NCI-H146 (cell line): ENCODE measurements around the gene ADORA1.
A peak's percentile ranks its signal among the peaks of the same experiment; 100 is the strongest.

ENCODE experiments used
- DNase-seq: peaks from one replicate; lab custom pipeline; 2025; lab: John Stamatoyannopoulos, UW

ADORA1 gene

GRCh38 chr1:203095061-203095690 is 32.4 kb upstream of the ADORA1 start:
- DNase-seq = no peak

GRCh38 chr1:203096566-203096965 is 31.0 kb upstream of the ADORA1 start:
- DNase-seq = no peak

- DNase-seq = no peak
Measured at GRCh38 chr1:203097001-203097400, 30.5 kb upstream of the ADORA1 start.

DNA sequence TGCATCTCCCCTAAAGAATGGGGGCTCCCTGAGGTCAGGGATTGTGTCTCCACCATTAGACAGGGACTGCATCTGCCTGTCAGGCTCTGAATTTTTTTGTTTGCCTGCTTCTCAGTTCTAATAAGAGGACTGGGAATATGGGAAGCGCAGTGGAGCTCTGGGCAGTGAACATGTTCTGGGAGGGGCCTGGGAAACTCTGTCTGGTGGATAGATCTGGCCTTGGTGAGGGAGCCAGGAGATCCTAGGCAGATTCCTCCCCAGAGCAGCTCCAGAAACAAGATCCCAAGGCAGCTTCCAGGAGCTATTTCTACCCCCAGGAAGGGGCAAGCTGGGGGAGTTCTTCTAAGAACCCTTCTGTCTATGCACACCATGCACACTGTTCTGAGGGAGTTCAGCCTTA is 29.1 kb upstream of the ADORA1 start:
- no peak for DNase-seq

DNA sequence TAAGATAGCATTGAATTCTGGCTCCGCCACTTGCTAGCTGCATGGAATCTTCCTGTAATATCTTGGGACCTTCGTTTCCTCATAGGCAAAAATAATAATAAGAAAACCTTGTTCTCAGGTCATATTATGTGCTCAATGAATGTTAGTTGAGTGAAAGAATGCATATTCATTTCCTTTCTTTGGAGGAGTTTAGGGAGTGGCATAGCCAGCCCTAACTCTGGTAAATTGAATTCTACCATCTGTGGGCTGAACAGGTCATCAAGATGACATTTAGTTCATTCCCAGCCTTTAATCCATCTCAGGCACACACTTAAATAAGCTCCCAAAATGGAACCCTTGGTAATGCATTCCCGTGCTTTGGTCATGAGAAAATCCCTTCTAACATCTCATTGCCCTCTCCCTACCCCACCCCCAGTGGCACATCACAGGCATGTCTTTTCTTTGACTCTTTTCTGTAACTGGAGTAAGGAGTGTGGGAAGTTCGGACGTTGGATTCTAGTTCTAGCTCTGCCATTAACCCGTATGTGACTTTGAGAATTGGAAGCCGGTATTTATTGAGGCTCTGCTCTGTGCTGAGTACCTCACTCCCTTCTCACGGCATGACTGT is 28.5 kb upstream of the ADORA1 start:
- DNase-seq = no peak

GRCh38 chr1:203099805-203100515 is 27.6 kb upstream of the ADORA1 start:
- DNase-seq = no peak

- DNase-seq = no peak
Measured at GRCh38 chr1:203100516-203100869, 27.0 kb upstream of the ADORA1 start.

DNA sequence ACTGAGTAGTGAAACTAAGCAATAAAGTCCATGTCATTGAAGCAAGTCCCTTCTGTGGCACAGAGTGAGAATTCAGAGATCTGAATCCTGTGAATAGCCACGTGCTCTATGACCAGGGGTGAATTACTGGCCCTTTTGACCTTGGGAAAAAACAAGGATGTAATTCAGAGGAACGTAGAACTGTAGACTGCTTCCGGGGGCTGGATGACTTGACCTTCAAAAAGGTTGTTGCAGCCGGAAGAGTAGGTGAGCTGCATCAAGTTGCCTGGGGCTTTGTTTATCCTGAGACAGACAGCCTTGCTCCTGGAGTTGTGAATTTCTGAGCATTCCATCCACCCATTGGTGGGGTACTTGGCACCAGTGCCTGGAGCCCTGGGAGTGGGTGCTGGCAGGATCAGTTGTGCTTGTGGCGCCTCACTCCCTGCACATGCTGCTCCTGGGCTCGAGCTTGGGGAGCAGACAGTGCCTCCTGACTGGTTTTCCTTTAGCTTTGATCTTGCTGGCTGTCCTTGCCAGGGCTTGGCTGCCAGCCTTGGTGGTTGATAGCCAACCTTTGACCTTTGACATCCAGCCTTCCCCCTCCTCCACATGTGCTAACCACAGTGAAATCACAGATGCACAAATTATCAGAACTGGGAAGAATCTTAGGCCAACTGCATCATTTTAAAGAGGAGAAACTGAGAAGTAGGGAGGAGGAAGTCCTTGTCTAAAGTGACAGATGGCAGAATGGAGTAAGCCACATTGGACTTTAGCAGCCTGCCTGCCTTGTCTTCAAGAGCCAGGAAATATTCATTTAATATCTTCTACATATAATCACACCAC is 25.5 kb upstream of the ADORA1 start:
- no peak for DNase-seq

GRCh38 chr1:203103216-203103615 is 24.3 kb upstream of the ADORA1 start:
- no peak for DNase-seq

- DNase-seq = no peak
Measured at GRCh38 chr1:203103829-203104495, 23.6 kb upstream of the ADORA1 start.

DNA sequence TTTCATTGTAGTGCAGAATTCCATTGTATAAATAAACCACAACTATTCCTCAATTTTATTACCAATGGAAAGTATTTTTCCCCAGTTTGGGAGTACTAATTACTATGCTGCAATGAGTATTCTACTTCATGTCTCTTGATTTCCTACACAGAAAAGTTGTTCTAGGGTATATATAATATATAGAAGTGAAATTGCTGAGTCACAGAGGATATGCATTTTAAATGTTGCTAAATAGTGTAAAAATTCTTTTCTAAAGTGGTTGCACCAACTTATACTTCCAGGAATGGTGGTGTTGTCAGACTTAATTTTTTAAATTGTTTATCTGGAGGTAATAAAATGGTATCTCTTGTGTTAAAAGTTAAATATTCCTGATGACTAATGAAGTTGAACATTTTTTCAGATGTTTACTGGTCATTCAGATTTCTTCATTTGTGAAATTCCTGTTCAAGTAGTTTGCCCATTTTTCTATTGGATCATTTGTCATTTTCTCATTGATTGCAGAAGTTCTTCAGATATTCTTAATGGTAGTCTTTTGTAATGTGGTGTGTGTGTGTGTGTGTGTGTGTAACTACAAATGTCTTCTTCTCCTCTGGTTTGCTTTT is 22.6 kb upstream of the ADORA1 start:
- DNase-seq = no peak

DNA sequence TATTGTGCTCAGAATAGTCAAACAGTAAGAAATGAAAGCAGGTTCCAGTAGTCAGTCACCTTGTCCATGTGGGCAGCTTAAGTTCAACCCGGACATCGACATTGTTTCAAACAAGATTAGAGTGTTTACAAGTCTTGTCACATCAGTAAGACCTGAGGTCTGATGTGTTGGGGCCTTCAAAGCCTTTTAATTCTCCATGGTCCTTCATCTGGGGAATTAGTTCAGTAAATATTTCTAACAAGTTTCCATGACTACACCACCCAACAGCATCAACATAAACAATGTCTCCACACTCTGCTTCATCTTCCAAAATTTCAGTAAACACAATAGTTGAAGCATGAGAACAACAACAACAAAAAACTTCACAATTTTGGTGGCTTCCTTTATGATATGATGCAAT is 15.1 kb upstream of the ADORA1 start:
- DNase-seq = no peak

DNA sequence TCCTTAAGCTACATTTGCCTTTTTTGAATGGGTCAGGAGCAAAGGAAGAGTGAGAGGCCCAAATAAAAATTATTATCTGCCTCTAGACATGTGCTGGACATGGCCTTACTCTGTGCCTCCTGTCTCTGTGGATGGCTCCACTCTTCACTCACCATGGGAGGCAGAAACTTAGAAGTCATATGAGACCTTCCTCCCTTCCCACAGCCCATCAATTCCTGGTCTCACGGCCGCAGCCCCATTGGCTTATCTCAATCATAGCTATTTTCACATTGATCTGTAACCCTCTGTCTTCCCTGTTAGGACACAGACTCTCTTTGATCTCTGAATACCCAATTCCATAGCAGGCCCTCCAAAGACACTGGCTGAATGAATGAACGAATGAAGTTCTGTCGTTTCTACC is 14.2 kb upstream of the ADORA1 start:
- DNase-seq = no peak

DNA sequence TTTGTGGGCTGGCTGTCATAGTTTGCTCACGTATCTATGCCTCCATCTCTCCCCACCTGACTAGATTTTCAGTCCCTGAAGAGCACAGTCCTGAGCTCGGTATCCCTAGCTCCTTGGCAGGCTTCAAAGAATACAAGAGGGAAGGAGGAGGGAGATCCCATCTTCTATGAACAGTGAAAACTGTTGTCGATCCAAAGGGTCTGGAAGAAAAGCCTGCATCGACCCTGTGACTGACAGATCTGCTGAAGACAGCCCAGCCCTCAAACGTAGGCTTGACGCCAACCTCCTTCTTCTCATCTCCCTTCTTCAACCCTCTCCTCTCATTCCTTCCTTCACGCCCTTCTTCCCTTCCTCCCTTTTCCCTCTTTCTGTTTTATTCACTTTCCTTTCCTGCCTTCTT is 13.3 kb upstream of the ADORA1 start:
- DNase-seq = no peak

DNA sequence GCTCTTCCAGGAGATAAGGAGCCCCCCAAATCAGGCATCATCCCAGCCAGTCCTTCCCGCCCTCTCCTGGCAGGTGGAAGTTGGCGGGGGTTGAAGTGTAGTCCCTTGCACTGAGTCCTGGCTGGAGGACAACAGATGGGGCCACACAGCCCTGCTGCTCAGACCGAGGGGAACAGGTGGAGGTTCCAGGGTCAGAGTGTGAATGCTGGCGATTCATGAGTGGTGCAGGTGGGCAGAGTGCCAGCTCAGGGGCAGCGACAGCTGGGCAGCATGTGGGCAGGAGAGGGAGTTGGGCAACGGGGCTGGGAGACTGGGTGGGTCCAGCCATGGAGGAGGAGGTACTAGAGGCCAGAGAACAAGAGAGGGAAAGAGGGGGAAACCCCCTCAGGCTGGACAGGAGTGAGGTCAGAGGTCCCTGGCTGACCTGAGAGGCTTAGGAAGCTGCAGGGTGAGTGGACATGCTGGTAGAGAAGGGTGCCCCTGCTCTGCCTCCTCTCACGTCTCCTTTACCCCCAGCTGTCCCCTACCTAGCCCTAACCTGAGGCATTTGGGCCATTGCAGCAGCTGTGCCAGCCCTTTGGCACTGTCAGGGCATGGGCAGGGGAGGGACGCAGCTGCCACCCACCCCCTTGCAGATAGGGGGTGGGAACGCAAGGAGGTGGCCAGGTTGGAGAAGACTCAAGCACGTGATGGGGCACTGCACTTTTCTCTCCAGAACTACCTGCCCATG is 11.3 kb upstream of the ADORA1 start:
- no peak for DNase-seq

GRCh38 chr1:203117611-203118575 is 9.6 kb upstream of the ADORA1 start:
- peak; percentile 86 for DNase-seq

DNA sequence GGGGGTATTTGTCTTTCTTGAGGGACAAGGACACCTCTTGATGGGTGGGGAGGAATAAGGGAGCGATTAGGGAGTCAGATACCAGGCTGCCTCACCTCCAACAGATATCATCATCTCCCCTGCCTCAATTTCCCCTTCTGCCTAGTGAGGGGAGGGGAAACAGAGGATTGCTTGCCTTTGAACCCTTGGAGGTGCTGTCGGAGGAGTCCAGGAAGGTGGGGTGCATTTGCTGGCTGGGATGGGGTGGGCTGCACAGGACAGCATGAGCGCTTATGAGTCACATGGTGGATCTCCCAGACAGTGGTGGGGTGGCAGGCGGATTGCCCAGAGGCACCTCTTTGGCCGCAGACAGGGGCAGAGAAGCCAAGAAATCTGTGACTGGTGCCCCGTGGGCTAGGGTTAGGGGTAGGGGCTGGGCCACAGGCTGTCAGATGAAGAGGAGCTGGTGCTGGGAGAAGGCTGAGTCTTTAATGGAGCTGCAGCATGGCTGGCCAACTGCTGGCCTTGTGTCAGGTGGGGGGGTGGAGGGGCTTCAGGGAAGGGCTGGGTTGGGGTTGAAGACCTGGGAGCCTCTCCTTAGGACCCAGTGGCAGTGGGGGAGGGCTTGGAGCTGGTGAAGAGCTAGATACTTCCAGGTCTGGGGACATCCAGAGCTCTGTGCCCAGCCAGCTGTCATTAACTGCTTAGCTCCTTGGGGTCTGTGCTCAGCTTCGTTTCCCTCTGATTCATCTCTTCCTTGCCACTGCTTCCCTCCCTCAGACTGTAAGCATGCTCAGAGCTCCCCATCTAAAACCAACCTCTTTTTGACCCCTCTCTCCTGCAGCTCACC is 7.0 kb upstream of the ADORA1 start:
- no peak for DNase-seq

DNA sequence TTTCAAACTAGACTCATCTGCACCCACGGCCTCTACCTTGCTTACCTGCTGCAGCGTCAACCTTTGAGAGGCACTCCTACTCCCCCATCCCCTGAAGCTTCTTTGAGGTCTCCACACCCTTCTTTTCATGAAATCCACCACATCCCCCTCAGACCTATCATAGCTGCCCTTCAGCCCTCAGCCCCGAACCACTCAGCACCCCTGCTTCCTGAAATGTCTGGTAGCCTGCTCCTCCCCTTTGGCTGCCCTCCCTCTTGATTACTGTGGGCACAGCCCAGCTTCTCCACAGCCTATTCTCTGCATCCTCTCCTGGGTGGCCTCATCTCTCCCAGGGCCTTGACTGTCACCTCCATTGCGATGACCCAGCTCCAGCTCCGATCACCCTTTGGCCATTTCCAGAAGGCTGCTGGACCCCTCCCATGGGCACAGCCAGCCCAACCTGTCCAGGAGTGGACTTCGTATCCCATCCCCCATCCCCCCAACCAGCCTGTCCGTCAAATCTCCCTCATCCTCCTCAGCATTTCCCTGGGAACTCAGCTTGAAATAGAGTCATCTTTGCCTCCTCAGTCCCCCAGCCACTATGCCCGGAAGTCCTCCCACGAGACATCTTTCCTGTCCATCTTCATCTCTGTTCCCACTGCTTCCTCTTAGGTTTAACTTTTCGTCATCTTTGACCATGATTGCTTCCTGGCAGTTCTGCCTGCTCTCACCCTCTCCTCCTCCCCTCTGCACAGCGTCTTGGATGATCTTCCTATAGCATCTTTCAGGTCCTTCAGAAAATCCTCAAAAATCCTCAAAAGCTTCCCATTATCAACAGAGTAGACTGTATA is 6.1 kb upstream of the ADORA1 start:
- no peak for DNase-seq
